ENCODE results near the gene WDR64. TPM values are rescaled to one million over a fixed set of nuclear protein-coding genes. Genes with fewer than 3 reads are reported as not detected.

Gene WDR64
- total and polyA plus RNA-seq, 4 donors: 0.02 to 0.70 (median 0.17) TPM

DNA sequence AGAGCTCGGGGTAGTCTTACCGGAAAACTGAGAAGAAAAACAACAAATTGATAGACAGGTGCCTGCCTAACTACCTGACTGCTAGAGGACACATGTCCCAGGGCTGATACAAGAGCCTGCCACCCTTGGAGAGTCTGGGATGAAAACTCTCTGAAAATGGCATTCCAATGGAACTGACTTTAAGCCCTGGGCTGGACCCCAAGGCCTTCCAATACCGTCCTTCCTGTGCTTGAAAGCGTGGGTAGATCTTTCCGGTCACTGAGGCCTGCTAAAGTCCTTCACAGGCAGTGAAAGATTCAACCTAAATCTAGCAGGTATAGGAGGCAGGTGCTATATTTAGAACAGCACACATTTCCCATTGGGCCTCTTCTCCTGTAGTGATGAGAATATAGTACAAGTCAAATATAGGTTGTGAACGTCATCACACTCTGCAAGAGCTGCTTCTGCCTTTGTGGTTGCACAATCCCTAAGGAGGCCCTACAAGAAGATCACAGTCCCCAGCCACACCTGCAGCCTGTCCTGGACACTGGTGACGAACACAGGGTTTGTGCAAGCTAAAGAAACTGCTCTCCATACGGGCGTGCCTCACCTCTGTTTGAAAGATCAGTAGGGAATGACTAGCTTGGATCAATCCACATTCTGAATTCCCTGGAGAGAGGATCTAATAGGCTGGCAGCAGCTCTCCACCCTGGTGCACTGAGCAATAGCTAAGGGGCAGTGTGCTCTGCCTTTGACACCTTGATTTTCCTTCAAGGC, 11.0 kb upstream of the WDR64 start:
- Histone ChIP-seq H3K4me3 (ENCODE audit: low read depth in 1 of 3, low read length in 3 of 3) (peak overlapping the region; percentile 55 to 97 (median 64)), H3K9me3 (ENCODE audit: control insufficient read depth in 4 of 4, low read length in 3 of 4) (no peaks in the 10 kb centered on the region), H3K36me3 (ENCODE audit: control insufficient read depth in 4 of 4, insufficient read depth in 3 of 4, low read depth in 1 of 4, low read length in 3 of 4) (no peaks in the 10 kb centered on the region), H3K27ac (ENCODE audit: low read depth in 1 of 2, low read length in 2 of 2) (peak overlapping the region; percentile 58 to 63), H3K9ac (ENCODE audit: low read depth in 1 of 2, low read length in 2 of 2) (no peak overlapping the region), H3K4me1 (ENCODE audit: control insufficient read depth in 4 of 4, insufficient read depth in 4 of 4, low read length in 3 of 4) (peaks cover 4 to 27% (median 9%) of the 10 kb centered on the region in 4 donors), H3K27me3 (ENCODE audit: control insufficient read depth in 4 of 4, insufficient read depth in 4 of 4, low read length in 3 of 4) (no peaks in the 10 kb centered on the region)
- TF ChIP-seq NR2F2 (IDR thresholded peaks at IDR 0.05) (no peak), YY1 (IDR thresholded peaks at IDR 0.05) (no peak), FOXA1 (IDR thresholded peaks at IDR 0.05) (no peak), FOXA2 (IDR thresholded peaks at IDR 0.05) (no peak), HNF4G (IDR thresholded peaks at IDR 0.05) (no peak), TAF1 (conservative IDR thresholded peaks at IDR 0.05) (no peak)
- TF ChIP-seq, protein P1, sequence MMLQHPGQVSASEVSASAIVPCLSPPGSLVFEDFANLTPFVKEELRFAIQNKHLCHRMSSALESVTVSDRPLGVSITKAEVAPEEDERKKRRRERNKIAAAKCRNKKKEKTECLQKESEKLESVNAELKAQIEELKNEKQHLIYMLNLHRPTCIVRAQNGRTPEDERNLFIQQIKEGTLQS (IDR thresholded peaks at IDR 0.05): no peak
- TF ChIP-seq, protein P2, sequence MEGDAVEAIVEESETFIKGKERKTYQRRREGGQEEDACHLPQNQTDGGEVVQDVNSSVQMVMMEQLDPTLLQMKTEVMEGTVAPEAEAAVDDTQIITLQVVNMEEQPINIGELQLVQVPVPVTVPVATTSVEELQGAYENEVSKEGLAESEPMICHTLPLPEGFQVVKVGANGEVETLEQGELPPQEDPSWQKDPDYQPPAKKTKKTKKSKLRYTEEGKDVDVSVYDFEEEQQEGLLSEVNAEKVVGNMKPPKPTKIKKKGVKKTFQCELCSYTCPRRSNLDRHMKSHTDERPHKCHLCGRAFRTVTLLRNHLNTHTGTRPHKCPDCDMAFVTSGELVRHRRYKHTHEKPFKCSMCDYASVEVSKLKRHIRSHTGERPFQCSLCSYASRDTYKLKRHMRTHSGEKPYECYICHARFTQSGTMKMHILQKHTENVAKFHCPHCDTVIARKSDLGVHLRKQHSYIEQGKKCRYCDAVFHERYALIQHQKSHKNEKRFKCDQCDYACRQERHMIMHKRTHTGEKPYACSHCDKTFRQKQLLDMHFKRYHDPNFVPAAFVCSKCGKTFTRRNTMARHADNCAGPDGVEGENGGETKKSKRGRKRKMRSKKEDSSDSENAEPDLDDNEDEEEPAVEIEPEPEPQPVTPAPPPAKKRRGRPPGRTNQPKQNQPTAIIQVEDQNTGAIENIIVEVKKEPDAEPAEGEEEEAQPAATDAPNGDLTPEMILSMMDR (IDR thresholded peaks at IDR 0.05; ENCODE audit: low read depth, low read length, missing input control): no peak
- TF ChIP-seq, protein P3, sequence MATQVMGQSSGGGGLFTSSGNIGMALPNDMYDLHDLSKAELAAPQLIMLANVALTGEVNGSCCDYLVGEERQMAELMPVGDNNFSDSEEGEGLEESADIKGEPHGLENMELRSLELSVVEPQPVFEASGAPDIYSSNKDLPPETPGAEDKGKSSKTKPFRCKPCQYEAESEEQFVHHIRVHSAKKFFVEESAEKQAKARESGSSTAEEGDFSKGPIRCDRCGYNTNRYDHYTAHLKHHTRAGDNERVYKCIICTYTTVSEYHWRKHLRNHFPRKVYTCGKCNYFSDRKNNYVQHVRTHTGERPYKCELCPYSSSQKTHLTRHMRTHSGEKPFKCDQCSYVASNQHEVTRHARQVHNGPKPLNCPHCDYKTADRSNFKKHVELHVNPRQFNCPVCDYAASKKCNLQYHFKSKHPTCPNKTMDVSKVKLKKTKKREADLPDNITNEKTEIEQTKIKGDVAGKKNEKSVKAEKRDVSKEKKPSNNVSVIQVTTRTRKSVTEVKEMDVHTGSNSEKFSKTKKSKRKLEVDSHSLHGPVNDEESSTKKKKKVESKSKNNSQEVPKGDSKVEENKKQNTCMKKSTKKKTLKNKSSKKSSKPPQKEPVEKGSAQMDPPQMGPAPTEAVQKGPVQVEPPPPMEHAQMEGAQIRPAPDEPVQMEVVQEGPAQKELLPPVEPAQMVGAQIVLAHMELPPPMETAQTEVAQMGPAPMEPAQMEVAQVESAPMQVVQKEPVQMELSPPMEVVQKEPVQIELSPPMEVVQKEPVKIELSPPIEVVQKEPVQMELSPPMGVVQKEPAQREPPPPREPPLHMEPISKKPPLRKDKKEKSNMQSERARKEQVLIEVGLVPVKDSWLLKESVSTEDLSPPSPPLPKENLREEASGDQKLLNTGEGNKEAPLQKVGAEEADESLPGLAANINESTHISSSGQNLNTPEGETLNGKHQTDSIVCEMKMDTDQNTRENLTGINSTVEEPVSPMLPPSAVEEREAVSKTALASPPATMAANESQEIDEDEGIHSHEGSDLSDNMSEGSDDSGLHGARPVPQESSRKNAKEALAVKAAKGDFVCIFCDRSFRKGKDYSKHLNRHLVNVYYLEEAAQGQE (IDR thresholded peaks at IDR 0.05): no peak
- DNase-seq (ENCODE audit: low spot score): no peak
- 90% methylated on average over 9 of the region's 9 CpGs for WGBS

DNA sequence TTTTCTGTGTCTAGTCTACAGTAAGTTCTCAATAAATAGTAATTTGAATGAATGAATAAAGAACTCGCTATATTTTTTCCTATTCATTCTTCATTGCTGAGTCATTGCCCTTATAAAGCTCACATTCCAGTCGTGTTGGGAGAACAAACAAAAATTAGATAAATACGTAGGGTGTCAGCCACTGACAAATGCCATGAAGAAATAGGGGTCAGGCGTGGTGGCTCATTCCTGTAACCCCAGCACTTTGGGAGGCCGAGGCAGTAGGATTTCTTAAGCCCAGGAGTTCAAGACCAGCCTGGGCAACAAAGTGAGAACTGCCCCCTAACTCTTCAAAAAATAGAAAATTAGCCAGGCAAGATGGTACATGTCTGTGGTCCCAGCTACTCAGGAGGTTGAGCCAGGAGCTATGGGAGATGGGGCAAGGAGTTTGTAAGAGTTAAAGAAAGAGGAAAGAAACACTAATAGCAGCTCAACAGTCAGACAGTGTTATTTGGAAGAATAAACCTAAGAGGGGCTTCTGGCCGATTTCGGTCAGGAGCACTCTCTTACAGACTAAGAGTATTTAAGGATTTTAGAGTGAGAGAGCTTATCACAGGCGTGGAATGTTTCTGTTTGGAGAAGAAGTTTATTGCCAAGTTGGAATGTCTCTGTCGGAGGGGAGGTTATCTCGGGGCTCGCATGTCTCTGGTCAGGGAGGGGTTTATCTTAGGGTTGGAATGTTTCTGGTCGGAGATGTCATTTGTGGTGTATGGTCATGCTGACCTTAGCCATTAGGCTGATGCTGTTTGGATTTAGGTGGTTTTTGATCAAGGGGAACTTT, 10.1 kb upstream of the WDR64 start:
- no peaks in the 10 kb centered on the region for H3K36me3 ChIP-seq (ENCODE audit: control insufficient read depth in 4 of 4, insufficient read depth in 3 of 4, low read depth in 1 of 4, low read length in 3 of 4)
- no peak for DNase-seq (ENCODE audit: low spot score)
- peaks cover 4 to 27% (median 9%) of the 10 kb centered on the region in 4 donors for H3K4me1 ChIP-seq (ENCODE audit: control insufficient read depth in 4 of 4, insufficient read depth in 4 of 4, low read length in 3 of 4)
- H3K9me3 ChIP-seq (ENCODE audit: control insufficient read depth in 4 of 4, low read length in 3 of 4): no peaks in the 10 kb centered on the region
- no peak overlapping the region for H3K4me3 ChIP-seq (ENCODE audit: low read depth in 1 of 3, low read length in 3 of 3)
- H3K9ac ChIP-seq (ENCODE audit: low read depth in 1 of 2, low read length in 2 of 2): no peak overlapping the region
- H3K27ac ChIP-seq (ENCODE audit: low read depth in 1 of 2, low read length in 2 of 2): peak overlapping the region in 1 of 2 donors; percentile 36
- no peaks in the 10 kb centered on the region for H3K27me3 ChIP-seq (ENCODE audit: control insufficient read depth in 4 of 4, insufficient read depth in 4 of 4, low read length in 3 of 4)
- TF ChIP-seq JUND (IDR thresholded peaks at IDR 0.05) (peak; percentile 43 to 52), HNF4G (IDR thresholded peaks at IDR 0.05) (no peak), RXRA (IDR thresholded peaks at IDR 0.05) (peak; percentile 37 to 56), RAD21 (IDR thresholded peaks at IDR 0.05) (no peak), HNF4A (conservative IDR thresholded peaks at IDR 0.05) (peak in 1 of 2 donors; percentile 25)
- 58% methylated on average over 12 of the region's 12 CpGs for WGBS

Measured in liver (tissue), 9 donors.